H1 (cell line): ENCODE measurements around the gene CDKN2B-AS1. TPM values are rescaled to one million over a fixed set of nuclear protein-coding genes. Genes with fewer than 3 reads are reported as not detected.

ENCODE experiments used
- CEBPB ChIP-seq: IDR thresholded peaks from 2 replicates; pipeline ENCODE4 v1.6.1; 2012; ENCODE audit warnings: low read depth, low read length
- CHD1 ChIP-seq: IDR thresholded peaks from 2 replicates; pipeline ENCODE4 v1.6.1; 2012; ENCODE audit warnings: low read depth, low read length, improper control_type of control experiment
- CHD2 ChIP-seq: IDR thresholded peaks from 2 replicates; pipeline ENCODE4 v1.6.1; 2012; ENCODE audit warnings: low read length, improper control_type of control experiment
- CTCF ChIP-seq, 3 experiments: IDR thresholded peaks; 1 replicate in 2 of 3; 2 replicates in 1 of 3; pipeline versions ENCODE4 v1.5.1 to v1.6.1; 2011; ENCODE audit warnings: low read length in 3 of 3, mild to moderate bottlenecking in 3 of 3, inconsistent platforms in 2 of 3, low read depth in 1 of 3, moderate library complexity in 1 of 3; ENCODE audit not compliant: insufficient read depth in 1 of 3; ENCODE audit errors: control extremely low read depth in 1 of 3
- EZH2 ChIP-seq: fragments of 200-600 bp; sonication (generic); IDR thresholded peaks from 2 replicates; pipeline ENCODE4 v1.7.1; 2012; ENCODE audit warnings: low read depth, mild to moderate bottlenecking, moderate library complexity, low read length, inconsistent platforms; ENCODE audit not compliant: severe bottlenecking
- FOSL1 ChIP-seq: IDR thresholded peaks from 2 replicates; pipeline ENCODE4 v1.6.1; 2011; ENCODE audit warnings: mild to moderate bottlenecking, low read depth, low read length, moderate library complexity; ENCODE audit not compliant: insufficient read depth
- MAX ChIP-seq: IDR thresholded peaks from 2 replicates; pipeline ENCODE4 v1.6.1; 2012; ENCODE audit warnings: inconsistent platforms
- SAP30 ChIP-seq: fragments of 300-600 bp; sonication (generic); IDR thresholded peaks from 2 replicates; pipeline ENCODE4 v1.7.1; 2012; ENCODE audit warnings: low read length, moderate library complexity, mild to moderate bottlenecking, inconsistent platforms; ENCODE audit not compliant: insufficient read depth, insufficient replicate concordance
- SIX5 ChIP-seq: IDR thresholded peaks from 2 replicates; pipeline ENCODE4 v1.6.1; 2011; ENCODE audit warnings: mild to moderate bottlenecking, low read depth, low read length
- SUZ12 ChIP-seq: fragments of 200-600 bp; sonication (generic); IDR thresholded peaks from 2 replicates; pipeline ENCODE4 v1.6.1; 2012; ENCODE audit warnings: mild to moderate bottlenecking, inconsistent platforms, low read length, moderate library complexity, mixed read lengths
- polyA plus RNA-seq, 7 experiments: library from polyadenylated mRNA; depleted of rRNA in 3 of 7; stranded (reverse) in 5 of 7; unstranded in 2 of 7; fragments of >200 nt in 5 of 7; fragments of 200-250 nt in 2 of 7; gene quantifications; 1 replicate in 5 of 7; 2 replicates in 1 of 7; 4 replicates in 1 of 7; pipeline versions ENCODE4 v1.2.1 to v1.2.3, GENCODE V29; 2011 to 2013; ENCODE audit warnings: missing spikeins in 2 of 7, mixed read lengths in 2 of 7
- total RNA-seq: library from RNA; stranded (reverse); fragmentation: NEBNext Ultra II Directional; extraction: Animal tissue kit (Norgen Biotek cat#: 25700); gene quantifications from 2 replicates; pipeline ENCODE4 v1.2.1, GENCODE V29; 2021

Gene CDKN2B-AS1
- total and polyA plus RNA-seq, 2 of the 8 experiments (the other 6 are each of a cell fraction or from before 2014, with no cell fraction given): not detected

- TF ChIP-seq CHD2 (no peak), SIX5 (no peak), FOSL1 (no peak), SAP30 (no peak), CTCF (IDR thresholded peaks at IDR 0.05; ENCODE audit: control extremely low read depth in 1 of 3, insufficient read depth in 1 of 3, low read depth in 1 of 3, low read length in 3 of 3) (no peak), CEBPB (no peak), MAX (0 out of 2 replicates have a peak, but pooled peaks have one; percentile 12), CHD1 (no peak), SUZ12 (peak; percentile 80), EZH2 (peak; percentile 80)
Measured at GRCh38 chr9:21995666-21996398, 1.2 kb downstream of the CDKN2B-AS1 start (continued).
